Measurements from ENCODE around the gene ANKH.

- TF ChIP-seq FOXP2 (optimal IDR thresholded peaks at IDR 0.05; ENCODE audit: control extremely low read depth, extremely low read length, insufficient read depth) (no peak), POLR2AphosphoS5 (IDR thresholded peaks at IDR 0.05; ENCODE audit: borderline replicate concordance, low read depth, low read length) (no peak), EZH2 (IDR thresholded peaks at IDR 0.05) (no peak)
Observed at GRCh38 chr5:14781106-14781505, 90.5 kb downstream of the ANKH start.

All from SK-N-MC (cell line).